GM20000 (cell line): ENCODE data around the gene CEP19.

Experiments used
- DNase-seq: peaks from one replicate; pipeline ENCODE4 v3.0.0; 2012; ENCODE audit warnings: low spot score
- TF ChIP-seq, protein P1 (sequence below): IDR thresholded peaks from 2 replicates; pipeline ENCODE4 v1.5.1; 2012; ENCODE audit warnings: mild to moderate bottlenecking, control low read depth; ENCODE audit errors: extremely low read depth, missing control alignments

The CEP19 gene

DNA sequence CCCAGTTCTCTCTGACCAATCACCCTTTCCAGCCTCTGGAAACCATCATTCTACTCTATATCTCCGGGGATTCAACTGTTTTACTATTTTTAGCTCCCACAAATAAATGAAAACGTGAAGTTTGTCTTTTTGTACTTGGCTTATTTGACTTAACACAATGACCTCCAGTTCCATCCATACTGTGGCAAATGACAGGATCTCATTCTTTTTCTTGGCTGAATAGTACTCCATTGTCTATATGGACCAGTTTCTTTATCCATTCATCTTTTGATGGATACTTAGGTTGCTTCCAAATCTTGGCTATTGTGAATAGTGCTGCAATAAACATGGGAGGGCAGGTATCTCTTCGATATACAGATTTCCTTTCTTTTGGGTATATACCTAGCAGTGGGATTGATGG lies 38.4 kb downstream of the CEP19 start:
- DNase-seq = no peak
- TF ChIP-seq, protein P1, sequence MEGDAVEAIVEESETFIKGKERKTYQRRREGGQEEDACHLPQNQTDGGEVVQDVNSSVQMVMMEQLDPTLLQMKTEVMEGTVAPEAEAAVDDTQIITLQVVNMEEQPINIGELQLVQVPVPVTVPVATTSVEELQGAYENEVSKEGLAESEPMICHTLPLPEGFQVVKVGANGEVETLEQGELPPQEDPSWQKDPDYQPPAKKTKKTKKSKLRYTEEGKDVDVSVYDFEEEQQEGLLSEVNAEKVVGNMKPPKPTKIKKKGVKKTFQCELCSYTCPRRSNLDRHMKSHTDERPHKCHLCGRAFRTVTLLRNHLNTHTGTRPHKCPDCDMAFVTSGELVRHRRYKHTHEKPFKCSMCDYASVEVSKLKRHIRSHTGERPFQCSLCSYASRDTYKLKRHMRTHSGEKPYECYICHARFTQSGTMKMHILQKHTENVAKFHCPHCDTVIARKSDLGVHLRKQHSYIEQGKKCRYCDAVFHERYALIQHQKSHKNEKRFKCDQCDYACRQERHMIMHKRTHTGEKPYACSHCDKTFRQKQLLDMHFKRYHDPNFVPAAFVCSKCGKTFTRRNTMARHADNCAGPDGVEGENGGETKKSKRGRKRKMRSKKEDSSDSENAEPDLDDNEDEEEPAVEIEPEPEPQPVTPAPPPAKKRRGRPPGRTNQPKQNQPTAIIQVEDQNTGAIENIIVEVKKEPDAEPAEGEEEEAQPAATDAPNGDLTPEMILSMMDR = no peak

DNA sequence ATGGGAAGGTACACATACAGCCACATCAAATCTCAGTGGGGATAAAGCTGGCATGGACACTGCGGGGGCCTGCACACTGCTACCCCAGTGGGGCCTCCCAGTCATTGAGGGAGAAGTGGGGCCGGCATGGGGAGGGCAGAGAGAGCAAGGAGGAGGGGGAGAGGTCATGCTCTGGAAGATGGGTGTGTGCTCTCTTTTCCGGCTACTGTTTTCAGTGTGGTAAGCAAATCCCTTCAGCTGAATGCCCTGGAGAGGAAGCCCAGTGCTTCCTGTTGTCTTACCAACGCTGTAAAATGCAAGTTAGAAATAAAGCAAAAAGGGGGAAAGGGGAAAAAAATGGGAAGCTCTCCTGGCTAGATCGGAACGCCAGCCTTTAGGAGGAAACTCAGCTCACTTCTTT lies 41.7 kb downstream of the CEP19 start:
- TF ChIP-seq, protein P1 = no peak
- no peak for DNase-seq

DNA sequence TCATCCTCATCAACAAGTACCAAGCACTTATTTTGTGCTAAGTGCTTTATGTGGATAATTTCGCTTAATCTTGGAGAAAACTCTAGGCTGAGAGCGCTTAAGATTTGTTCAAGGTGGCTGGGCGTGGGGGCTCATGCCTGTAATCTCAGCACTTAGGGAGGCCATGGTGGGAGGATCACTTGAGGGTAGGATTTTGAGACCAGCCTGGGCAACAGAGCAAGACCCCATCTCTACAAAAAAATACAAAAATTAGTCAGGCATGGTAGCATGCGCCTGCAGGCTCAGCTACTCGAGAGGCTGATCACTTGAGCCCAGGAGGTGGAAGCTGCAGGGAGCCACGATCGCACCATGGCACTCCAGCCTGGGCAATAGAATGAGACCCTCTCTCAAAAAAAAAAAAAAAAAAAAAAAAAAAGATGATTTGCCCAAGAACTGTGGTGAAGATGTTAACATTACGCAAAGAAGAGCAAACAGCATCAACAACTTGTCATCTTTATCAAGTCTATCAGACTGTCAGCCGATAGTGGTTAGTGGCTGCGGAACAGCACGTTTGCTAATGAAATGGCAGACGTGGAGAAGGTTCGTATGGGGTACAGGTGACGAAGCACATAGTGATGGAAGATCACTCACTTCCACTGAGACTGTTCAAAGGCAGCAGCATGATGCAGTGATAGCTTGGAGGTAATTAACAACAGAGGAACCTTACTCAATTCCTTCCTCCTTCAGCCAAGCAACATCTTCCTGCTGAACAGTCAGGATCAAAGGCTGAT lies 44.8 kb downstream of the CEP19 start:
- TF ChIP-seq, protein P1 = no peak
- DNase-seq = no peak

DNA sequence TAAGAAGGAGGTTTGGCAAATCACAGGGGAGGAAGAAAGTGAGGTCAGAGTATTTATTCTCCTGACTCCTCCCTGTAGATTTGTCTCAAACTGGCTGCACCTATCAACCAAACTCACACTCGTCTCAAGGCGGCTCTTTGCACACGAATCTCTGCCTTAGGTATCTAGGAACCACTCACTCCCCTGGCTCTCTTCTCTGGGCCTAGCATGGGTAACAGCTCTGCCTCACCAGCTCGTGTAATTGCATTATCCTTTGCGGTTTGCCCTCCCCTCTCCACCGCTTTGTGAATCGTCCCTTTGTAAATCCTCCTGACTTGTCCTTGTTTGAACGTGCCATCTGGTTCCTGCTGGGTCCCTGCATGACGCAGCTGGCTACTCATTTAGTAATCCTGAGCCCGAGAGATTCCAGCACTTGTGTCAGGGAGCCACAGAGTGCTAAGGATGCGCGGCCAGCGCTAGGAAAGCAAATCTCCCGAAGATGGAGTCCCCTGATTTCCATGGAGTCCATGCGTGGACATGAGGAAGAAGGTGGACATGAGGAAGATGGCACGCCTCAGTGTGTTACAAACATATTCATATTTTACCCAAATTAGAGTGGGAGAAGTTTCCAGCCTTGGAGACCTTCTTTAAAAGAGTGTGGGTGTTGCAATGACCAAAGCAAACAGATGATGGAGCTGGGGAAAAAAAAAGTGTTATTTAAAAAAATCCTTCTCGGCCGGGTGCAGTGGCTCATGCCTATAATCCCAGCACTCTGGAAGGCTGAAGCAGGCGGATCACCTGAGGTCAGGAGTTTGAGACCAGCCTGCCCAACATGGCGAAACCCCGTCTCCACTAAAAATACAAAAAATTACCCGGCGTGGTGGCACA lies 45.8 kb downstream of the CEP19 start:
- TF ChIP-seq, protein P1 = no peak
- DNase-seq = no peak

DNA sequence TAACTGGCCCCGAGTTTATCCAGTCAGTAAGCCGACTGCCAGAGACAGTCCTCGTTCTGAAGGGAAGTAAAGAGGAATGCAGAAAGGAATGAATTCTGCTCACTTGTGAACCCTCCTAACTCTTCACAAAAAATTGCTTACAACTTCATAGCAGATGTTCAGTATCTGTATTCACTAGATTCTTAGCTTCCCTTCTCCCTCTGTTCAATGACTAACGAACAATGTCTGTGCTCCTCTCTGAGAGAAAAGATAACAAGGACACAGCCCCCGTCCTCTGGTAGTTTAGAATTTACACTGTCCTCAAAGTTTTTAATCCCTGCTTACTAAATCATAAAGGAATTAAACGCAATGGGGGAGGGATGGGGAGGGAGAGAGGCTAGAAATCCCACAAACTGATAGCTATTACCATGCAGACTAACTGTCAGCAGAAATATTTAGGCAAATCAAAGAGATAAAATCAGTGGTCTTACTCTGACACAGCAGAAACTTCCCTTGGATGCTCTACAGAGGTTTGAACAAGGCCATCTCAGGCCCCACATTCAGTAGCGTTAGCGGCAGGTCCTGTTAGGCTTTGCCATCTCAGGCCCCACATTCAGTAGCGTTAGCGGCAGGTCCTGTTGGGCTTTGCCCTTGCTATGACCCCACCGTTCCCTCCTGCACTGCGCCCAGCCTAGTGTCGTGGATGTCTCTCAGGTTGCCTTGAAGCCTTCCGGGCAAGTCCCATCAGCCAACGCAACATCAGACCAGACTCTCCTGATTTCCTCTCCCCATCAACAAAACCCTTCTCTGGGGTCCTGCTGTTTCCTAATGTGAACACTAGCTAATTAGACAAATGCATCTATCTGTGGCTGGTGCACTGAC lies 49.1 kb downstream of the CEP19 start:
- DNase-seq = no peak

DNA sequence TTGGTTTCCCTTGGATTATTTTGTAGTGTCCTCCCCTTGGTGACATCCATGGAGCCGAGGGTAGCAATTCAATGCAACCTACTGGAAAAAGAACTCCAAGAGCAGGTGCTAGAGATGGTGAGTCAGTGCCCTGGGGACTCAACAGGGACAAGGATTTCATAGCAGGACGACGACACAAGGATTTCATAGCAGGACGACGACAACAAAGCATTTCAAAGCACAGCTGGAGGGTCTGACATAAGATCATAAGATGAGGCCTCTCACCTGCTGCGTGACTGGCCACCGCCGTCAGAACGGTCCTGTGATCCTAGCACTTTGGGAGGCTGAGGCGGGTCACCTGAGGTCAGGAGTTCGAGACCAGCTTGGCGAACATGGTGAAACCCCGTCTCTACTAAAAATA lies 50.0 kb downstream of the CEP19 start:
- no peak for DNase-seq
- TF ChIP-seq, protein P1 = no peak

More for the DNA sequence above, 49.1 kb downstream of the CEP19 start:
- TF ChIP-seq, protein P1 = no peak
